Panc1 (cell line): ENCODE data around the gene ANKRD34A.

Experiments used
- POLR2AphosphoS5 ChIP-seq: IDR thresholded peaks from 2 replicates; pipeline ENCODE4 v1.6.1; 2012; ENCODE audit warnings: mild to moderate bottlenecking, low read depth, low read length, moderate library complexity
- TF ChIP-seq, protein P1 (sequence below): fragments of 450-650 bp; IDR thresholded peaks from 2 replicates; pipeline ENCODE4 v1.5.1; 2017; ENCODE audit warnings: mild to moderate bottlenecking
- TF ChIP-seq, protein P2 (sequence below), 2 experiments: IDR thresholded peaks; 2 replicates each; pipeline ENCODE4 v1.6.1; 2011 to 2012; ENCODE audit warnings: low read depth in 2 of 2, control low read depth in 1 of 2, low read length in 1 of 2, mild to moderate bottlenecking in 1 of 2, moderate library complexity in 1 of 2; ENCODE audit not compliant: insufficient read depth in 1 of 2

DNA sequence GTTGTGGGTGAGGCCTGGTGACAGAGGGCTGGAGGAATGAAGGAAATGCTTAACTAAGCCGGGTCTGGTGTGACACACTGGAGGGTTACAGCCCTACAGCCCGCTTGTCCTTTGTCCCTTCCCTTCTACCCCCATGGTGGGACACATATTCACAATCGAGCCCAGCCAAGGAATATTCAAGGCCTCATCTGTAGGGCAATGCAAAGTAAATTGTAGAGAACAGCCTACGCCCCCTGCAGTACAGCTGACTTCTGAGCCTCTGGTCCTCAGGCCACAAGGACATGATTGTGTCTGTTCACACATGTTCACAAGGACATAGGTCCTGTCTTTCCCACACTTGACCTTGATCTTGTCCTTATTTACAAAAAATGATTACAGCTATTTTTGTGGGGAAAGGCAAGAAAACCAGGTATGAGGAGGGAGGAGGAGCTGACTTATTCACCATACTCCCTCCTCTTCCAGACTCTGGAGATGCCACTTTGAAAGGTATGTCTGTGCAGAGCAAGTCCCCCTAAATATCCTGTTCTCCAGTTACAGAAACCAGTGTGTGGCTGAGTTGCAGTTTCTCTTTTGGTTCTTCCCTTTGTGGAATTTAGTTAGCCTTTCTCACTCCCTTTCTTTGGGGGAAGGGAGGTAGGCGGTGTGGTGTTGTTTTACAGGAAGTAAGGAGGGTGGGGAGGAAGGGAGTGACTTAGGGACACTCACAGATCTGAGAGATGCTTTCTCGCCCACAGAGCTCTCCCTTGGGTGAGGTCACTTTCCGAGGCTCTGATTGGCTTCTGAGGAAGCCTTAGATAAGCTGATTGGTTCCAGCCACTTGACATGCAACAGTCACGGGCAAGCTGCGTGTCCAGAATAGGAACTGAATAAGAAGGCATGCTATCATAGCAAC lies 14.7 kb upstream of the ANKRD34A start:
- TF ChIP-seq, protein P1, sequence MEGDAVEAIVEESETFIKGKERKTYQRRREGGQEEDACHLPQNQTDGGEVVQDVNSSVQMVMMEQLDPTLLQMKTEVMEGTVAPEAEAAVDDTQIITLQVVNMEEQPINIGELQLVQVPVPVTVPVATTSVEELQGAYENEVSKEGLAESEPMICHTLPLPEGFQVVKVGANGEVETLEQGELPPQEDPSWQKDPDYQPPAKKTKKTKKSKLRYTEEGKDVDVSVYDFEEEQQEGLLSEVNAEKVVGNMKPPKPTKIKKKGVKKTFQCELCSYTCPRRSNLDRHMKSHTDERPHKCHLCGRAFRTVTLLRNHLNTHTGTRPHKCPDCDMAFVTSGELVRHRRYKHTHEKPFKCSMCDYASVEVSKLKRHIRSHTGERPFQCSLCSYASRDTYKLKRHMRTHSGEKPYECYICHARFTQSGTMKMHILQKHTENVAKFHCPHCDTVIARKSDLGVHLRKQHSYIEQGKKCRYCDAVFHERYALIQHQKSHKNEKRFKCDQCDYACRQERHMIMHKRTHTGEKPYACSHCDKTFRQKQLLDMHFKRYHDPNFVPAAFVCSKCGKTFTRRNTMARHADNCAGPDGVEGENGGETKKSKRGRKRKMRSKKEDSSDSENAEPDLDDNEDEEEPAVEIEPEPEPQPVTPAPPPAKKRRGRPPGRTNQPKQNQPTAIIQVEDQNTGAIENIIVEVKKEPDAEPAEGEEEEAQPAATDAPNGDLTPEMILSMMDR = peak; percentile 26
- TF ChIP-seq POLR2AphosphoS5 = no peak
- TF ChIP-seq, protein P2, sequence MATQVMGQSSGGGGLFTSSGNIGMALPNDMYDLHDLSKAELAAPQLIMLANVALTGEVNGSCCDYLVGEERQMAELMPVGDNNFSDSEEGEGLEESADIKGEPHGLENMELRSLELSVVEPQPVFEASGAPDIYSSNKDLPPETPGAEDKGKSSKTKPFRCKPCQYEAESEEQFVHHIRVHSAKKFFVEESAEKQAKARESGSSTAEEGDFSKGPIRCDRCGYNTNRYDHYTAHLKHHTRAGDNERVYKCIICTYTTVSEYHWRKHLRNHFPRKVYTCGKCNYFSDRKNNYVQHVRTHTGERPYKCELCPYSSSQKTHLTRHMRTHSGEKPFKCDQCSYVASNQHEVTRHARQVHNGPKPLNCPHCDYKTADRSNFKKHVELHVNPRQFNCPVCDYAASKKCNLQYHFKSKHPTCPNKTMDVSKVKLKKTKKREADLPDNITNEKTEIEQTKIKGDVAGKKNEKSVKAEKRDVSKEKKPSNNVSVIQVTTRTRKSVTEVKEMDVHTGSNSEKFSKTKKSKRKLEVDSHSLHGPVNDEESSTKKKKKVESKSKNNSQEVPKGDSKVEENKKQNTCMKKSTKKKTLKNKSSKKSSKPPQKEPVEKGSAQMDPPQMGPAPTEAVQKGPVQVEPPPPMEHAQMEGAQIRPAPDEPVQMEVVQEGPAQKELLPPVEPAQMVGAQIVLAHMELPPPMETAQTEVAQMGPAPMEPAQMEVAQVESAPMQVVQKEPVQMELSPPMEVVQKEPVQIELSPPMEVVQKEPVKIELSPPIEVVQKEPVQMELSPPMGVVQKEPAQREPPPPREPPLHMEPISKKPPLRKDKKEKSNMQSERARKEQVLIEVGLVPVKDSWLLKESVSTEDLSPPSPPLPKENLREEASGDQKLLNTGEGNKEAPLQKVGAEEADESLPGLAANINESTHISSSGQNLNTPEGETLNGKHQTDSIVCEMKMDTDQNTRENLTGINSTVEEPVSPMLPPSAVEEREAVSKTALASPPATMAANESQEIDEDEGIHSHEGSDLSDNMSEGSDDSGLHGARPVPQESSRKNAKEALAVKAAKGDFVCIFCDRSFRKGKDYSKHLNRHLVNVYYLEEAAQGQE (IDR thresholded peaks at IDR 0.05; ENCODE audit: insufficient read depth in 1 of 2, low read depth in 2 of 2, low read length in 1 of 2) = no peak
